Measurements from ENCODE around the gene FAM219B.
A peak's percentile ranks its signal among the peaks of the same experiment; 100 is the strongest.
"Not testable (repeated sequence)": the region's sequence is repeated elsewhere in the genome, so short reads cannot be mapped to it uniquely, and the experiment has no call there.

The FAM219B gene

GRCh38 chr15:74903676-74904075 lies 3.0 kb downstream of the FAM219B start:
- no peak for DNase-seq (ENCODE audit: low read depth)
- H3K4me3 ChIP-seq (ENCODE audit: low read length), result no peak overlapping the region
- TF ChIP-seq CTCF (conservative IDR thresholded peaks at IDR 0.05; ENCODE audit: low read length), result no peak

GRCh38 chr15:74902295-74903075 lies 4.2 kb downstream of the FAM219B start:
- no peak overlapping the region for H3K4me3 ChIP-seq (ENCODE audit: low read length)
- no peak for TF ChIP-seq CTCF (conservative IDR thresholded peaks at IDR 0.05; ENCODE audit: low read length)
- no peak for DNase-seq (ENCODE audit: low read depth)

- no peak overlapping the region for H3K4me3 ChIP-seq (ENCODE audit: low read length)
- TF ChIP-seq CTCF (conservative IDR thresholded peaks at IDR 0.05; ENCODE audit: low read length), result peak; percentile 80
- peak; percentile 41 for DNase-seq (ENCODE audit: low read depth)
These were observed 5.0 kb downstream of the FAM219B start for GRCh38 chr15:74901612-74902063.

GRCh38 chr15:74897300-74897701 lies 9.3 kb downstream of the FAM219B start:
- H3K4me3 ChIP-seq (ENCODE audit: low read length), result no peak overlapping the region
- no peak for DNase-seq (ENCODE audit: low read depth)
- no peak for TF ChIP-seq CTCF (conservative IDR thresholded peaks at IDR 0.05; ENCODE audit: low read length)

- no peak for DNase-seq (ENCODE audit: low read depth)
- no peak for TF ChIP-seq CTCF (conservative IDR thresholded peaks at IDR 0.05; ENCODE audit: low read length)
- H3K4me3 ChIP-seq (ENCODE audit: low read length), result no peak overlapping the region
These were observed 10.3 kb downstream of the FAM219B start for GRCh38 chr15:74896316-74896715.

- no peak for DNase-seq (ENCODE audit: low read depth)
- no peak for TF ChIP-seq CTCF (conservative IDR thresholded peaks at IDR 0.05; ENCODE audit: low read length)
- no peak overlapping the region for H3K4me3 ChIP-seq (ENCODE audit: low read length)
These were observed 10.8 kb downstream of the FAM219B start for GRCh38 chr15:74895830-74896229.

GRCh38 chr15:74894383-74894782 lies 12.3 kb downstream of the FAM219B start:
- H3K4me3 ChIP-seq (ENCODE audit: low read length); DNase-seq (ENCODE audit: low read depth): not testable (repeated sequence)
